ENCODE results near the gene ARHGAP45.

DNA sequence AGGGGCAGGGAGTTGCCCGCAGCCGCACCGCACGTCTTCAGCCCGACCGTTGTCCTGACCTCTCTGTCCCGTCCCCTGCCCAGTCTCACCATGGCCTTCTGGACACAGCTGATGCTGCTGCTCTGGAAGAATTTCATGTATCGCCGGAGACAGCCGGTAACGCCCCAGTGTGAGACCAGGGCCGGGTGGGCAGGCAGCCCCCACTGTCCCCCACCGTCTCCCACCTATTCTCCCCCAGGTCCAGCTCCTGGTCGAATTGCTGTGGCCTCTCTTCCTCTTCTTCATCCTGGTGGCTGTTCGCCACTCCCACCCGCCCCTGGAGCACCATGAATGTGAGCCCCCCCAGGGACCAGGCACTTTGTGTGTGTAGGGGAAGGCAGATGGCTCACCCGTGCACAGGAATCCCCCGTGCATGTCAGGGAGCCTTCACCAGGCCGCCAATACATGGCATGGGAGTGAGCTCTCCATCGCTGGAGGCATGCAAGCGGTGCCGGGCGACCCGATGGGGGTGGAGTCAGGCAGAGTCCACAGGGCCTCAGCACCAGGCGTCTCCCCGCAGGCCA lies 25.6 kb upstream of the ARHGAP45 start:
- TF ChIP-seq, protein P1, sequence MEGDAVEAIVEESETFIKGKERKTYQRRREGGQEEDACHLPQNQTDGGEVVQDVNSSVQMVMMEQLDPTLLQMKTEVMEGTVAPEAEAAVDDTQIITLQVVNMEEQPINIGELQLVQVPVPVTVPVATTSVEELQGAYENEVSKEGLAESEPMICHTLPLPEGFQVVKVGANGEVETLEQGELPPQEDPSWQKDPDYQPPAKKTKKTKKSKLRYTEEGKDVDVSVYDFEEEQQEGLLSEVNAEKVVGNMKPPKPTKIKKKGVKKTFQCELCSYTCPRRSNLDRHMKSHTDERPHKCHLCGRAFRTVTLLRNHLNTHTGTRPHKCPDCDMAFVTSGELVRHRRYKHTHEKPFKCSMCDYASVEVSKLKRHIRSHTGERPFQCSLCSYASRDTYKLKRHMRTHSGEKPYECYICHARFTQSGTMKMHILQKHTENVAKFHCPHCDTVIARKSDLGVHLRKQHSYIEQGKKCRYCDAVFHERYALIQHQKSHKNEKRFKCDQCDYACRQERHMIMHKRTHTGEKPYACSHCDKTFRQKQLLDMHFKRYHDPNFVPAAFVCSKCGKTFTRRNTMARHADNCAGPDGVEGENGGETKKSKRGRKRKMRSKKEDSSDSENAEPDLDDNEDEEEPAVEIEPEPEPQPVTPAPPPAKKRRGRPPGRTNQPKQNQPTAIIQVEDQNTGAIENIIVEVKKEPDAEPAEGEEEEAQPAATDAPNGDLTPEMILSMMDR (IDR thresholded peaks at IDR 0.05): no peak
- TF ChIP-seq POLR2A (IDR thresholded peaks at IDR 0.05): no peak
